ENCODE measurements around the gene SCD5.

SCD5 gene

DNA sequence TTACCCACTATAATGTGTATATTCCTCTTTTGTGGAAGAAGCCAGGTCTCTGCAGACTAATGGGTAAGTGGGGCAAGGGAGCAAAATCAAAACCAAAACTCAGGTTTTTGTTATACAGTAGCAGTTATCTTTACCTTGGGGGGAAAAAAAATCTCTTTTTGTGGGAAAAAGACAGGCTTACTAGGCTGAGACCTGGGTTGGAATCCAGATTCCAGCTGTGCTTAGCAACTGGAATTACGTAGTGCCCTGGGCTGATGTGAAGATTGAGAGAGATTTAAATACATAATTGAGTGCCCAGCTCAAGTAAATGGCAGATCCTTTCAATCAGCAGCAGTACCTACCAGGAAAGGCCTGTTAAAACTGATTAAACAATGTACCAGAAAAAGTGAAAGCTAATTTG, 15.4 kb upstream of the SCD5 start:
- H3K27ac ChIP-seq: no peak overlapping the region
- H3K9me3 ChIP-seq (ENCODE audit: control insufficient read depth, low read length): no peaks in the 10 kb centered on the region
- no peak overlapping the region for H3K9ac ChIP-seq
- H3K4me3 ChIP-seq (ENCODE audit: low read depth, low read length): no peak overlapping the region
- no peaks in the 10 kb centered on the region for H3K27me3 ChIP-seq (ENCODE audit: control insufficient read depth, insufficient read depth, low read length)
- H3K79me2 ChIP-seq: no peaks in the 10 kb centered on the region
- TF ChIP-seq, protein P1, sequence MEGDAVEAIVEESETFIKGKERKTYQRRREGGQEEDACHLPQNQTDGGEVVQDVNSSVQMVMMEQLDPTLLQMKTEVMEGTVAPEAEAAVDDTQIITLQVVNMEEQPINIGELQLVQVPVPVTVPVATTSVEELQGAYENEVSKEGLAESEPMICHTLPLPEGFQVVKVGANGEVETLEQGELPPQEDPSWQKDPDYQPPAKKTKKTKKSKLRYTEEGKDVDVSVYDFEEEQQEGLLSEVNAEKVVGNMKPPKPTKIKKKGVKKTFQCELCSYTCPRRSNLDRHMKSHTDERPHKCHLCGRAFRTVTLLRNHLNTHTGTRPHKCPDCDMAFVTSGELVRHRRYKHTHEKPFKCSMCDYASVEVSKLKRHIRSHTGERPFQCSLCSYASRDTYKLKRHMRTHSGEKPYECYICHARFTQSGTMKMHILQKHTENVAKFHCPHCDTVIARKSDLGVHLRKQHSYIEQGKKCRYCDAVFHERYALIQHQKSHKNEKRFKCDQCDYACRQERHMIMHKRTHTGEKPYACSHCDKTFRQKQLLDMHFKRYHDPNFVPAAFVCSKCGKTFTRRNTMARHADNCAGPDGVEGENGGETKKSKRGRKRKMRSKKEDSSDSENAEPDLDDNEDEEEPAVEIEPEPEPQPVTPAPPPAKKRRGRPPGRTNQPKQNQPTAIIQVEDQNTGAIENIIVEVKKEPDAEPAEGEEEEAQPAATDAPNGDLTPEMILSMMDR (IDR thresholded peaks at IDR 0.05): no peak
- H2AFZ ChIP-seq: no peak overlapping the region
- H3K4me1 ChIP-seq: no peaks in the 10 kb centered on the region
- H3K36me3 ChIP-seq (ENCODE audit: control insufficient read depth, insufficient read depth, low read length): no peaks in the 10 kb centered on the region
- H3K4me2 ChIP-seq (ENCODE audit: low read length): no peak overlapping the region

DNA sequence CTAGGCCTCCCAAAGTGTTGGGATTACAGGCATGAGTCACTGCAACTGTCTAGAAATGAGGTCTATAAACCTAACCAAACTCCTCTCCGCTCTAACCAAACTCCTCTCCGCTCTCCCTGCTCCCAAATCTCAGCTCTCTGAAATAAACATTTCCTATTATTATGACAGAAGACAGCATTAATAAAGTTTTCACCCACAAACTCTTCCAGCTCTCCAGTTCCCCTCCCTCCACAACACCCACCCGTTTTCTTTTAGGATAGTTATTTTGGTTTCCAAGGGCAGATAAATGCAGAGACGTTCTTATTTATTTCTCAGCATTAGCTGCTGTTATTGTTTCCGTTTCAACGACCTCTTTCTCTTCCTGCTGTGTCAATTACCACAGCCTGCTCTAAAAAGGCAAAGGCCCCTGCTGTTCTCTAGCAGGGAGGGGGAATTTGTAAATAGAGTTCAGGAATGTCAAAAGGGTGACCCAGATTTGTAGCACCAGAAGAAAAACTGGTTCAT, 13.3 kb upstream of the SCD5 start:
- Histone ChIP-seq H3K27me3 (ENCODE audit: control insufficient read depth, insufficient read depth, low read length) (no peaks in the 10 kb centered on the region), H3K36me3 (ENCODE audit: control insufficient read depth, insufficient read depth, low read length) (no peaks in the 10 kb centered on the region), H3K79me2 (no peaks in the 10 kb centered on the region), H3K9ac (no peak overlapping the region), H2AFZ (no peak overlapping the region), H3K9me3 (ENCODE audit: control insufficient read depth, low read length) (no peaks in the 10 kb centered on the region), H3K4me2 (ENCODE audit: low read length) (no peak overlapping the region), H3K4me1 (no peaks in the 10 kb centered on the region), H3K27ac (no peak overlapping the region), H3K4me3 (ENCODE audit: low read depth, low read length) (no peak overlapping the region)
- TF ChIP-seq, protein P1 (IDR thresholded peaks at IDR 0.05): no peak

DNA sequence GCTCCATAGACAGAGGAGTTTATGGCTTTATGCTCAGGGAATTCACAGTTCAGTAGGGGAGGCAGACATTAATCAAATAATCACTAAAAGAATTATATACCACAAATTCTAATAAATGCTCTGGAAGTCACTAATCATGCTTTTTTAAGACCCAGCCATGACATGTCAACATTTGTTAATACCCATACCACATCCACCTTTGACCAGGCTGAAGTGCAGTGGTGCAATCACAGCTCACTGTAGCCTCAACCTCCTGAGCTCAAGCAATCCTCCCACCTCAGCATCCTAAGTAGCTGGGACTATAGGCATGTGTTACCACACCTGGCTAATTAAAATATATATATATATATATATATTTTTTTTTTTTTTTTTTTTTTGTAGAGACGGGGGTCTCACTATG, 12.8 kb upstream of the SCD5 start:
- H3K9ac ChIP-seq: no peak overlapping the region
- no peak overlapping the region for H3K4me2 ChIP-seq (ENCODE audit: low read length)
- no peaks in the 10 kb centered on the region for H3K27me3 ChIP-seq (ENCODE audit: control insufficient read depth, insufficient read depth, low read length)
- H3K79me2 ChIP-seq: no peaks in the 10 kb centered on the region
- H3K36me3 ChIP-seq (ENCODE audit: control insufficient read depth, insufficient read depth, low read length): no peaks in the 10 kb centered on the region
- no peaks in the 10 kb centered on the region for H3K9me3 ChIP-seq (ENCODE audit: control insufficient read depth, low read length)
- no peak overlapping the region for H3K4me3 ChIP-seq (ENCODE audit: low read depth, low read length)
- TF ChIP-seq, protein P1 (IDR thresholded peaks at IDR 0.05): no peak
- H3K4me1 ChIP-seq: no peaks in the 10 kb centered on the region
- H2AFZ ChIP-seq: no peak overlapping the region
- no peak overlapping the region for H3K27ac ChIP-seq

DNA sequence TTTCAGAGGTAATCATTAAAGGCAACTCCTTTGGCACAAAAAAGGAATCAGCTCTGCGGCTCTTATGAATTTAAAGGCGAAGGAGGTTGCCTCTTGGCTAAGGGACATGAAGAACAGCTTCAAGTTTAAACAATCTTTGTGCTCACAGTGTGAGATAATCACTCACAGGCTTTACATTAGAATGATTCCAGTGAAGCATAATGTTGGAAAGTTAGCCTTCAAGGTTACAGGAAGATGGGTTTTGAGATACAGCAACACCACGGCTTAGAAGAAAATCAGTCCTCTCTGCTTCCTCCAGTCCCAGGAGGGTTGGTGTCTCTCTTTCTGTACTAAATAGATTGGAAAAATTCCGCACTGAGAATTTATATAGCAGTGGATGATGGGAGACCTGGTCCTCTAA, 11.6 kb upstream of the SCD5 start:
- Histone ChIP-seq H3K79me2 (no peaks in the 10 kb centered on the region), H2AFZ (no peak overlapping the region), H3K4me2 (ENCODE audit: low read length) (no peak overlapping the region), H3K4me1 (no peaks in the 10 kb centered on the region), H3K27ac (no peak overlapping the region), H3K4me3 (ENCODE audit: low read depth, low read length) (no peak overlapping the region), H3K27me3 (ENCODE audit: control insufficient read depth, insufficient read depth, low read length) (no peaks in the 10 kb centered on the region), H3K9me3 (ENCODE audit: control insufficient read depth, low read length) (no peaks in the 10 kb centered on the region), H3K9ac (no peak overlapping the region), H3K36me3 (ENCODE audit: control insufficient read depth, insufficient read depth, low read length) (no peaks in the 10 kb centered on the region)
- TF ChIP-seq, protein P1 (IDR thresholded peaks at IDR 0.05): no peak

DNA sequence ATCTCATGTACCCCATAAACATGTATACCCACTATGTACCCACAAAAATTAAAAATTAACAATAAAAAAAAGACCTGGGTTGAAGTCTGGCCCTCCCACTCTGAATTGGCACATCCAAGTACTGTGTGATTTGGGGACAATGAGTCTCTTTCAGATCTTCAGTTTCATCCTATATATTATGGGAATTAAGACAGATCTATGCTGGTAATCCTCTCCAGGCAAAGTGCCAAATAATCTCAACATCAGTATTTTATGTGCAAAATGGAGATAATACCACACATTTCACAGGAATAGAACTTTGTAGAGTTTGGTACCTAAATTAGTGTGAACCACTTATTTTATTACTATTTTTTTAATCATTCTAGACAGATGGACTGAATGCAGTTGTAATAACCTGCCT, 11.0 kb upstream of the SCD5 start:
- Histone ChIP-seq H3K36me3 (ENCODE audit: control insufficient read depth, insufficient read depth, low read length) (no peaks in the 10 kb centered on the region), H3K27me3 (ENCODE audit: control insufficient read depth, insufficient read depth, low read length) (no peaks in the 10 kb centered on the region), H3K79me2 (no peaks in the 10 kb centered on the region), H3K9ac (no peak overlapping the region), H3K27ac (no peak overlapping the region), H3K4me3 (ENCODE audit: low read depth, low read length) (no peak overlapping the region), H2AFZ (no peak overlapping the region), H3K9me3 (ENCODE audit: control insufficient read depth, low read length) (no peaks in the 10 kb centered on the region), H3K4me2 (ENCODE audit: low read length) (no peak overlapping the region), H3K4me1 (no peaks in the 10 kb centered on the region)
- TF ChIP-seq, protein P1 (IDR thresholded peaks at IDR 0.05): no peak

All from parathyroid adenoma (tissue), 2 donors.